HEK293 (cell line): ENCODE measurements around the gene WSB2.
"Not testable (repeated sequence)": the region's sequence is repeated elsewhere in the genome, so short reads cannot be mapped to it uniquely, and the experiment has no call there.

Source experiments
- CTCF ChIA-PET: fragments of 350-600 bp; formaldehyde crosslinking; extraction: SDS; loops from one replicate; lab custom pipeline; 2021; ENCODE audit warnings: antibody characterized with exemption; lab: Yijun Ruan, JAX
- POLR2A ChIA-PET: fragments of 300-600 bp; formaldehyde crosslinking; extraction: SDS; loops from one replicate; lab custom pipeline; 2020; ENCODE audit warnings: antibody characterized with exemption, inconsistent platforms; lab: Yijun Ruan, JAX
- H3K27ac ChIP-seq: fragments of 200-500 bp; sonication (Bioruptor generic); 2 replicates; pipeline ENCODE4 v1.5.1; 2014; ENCODE audit warnings: low read depth, low read length, control low read depth, inconsistent platforms; ENCODE audit errors: extremely low read depth
- H3K36me3 ChIP-seq, 2 experiments: fragments of 200-500 bp in 1 of 2; sonication (Bioruptor generic) in 1 of 2; 1 replicate in 1 of 2; 2 replicates in 1 of 2; pipeline ENCODE4 v1.5.1; 2014 to 2017; ENCODE audit warnings: inconsistent platforms in 2 of 2, low read length in 2 of 2; ENCODE audit not compliant: control insufficient read depth in 2 of 2, insufficient read depth in 1 of 2
- H3K4me1 ChIP-seq: fragments of 200-500 bp; sonication (Bioruptor generic); 2 replicates; pipeline ENCODE4 v1.5.1; 2014; ENCODE audit warnings: mild to moderate bottlenecking, low read length, inconsistent platforms; ENCODE audit not compliant: control insufficient read depth, insufficient read depth
- H3K4me3 ChIP-seq: 2 replicates; pipeline ENCODE4 v1.5.1; 2011; ENCODE audit warnings: low read depth, mild to moderate bottlenecking, control low read depth, low read length, moderate library complexity
- H3K9me3 ChIP-seq: fragments of 200-500 bp; sonication (Bioruptor generic); 2 replicates; pipeline ENCODE4 v1.5.1; 2014; ENCODE audit warnings: low read depth, low read length, inconsistent platforms; ENCODE audit not compliant: control insufficient read depth, insufficient read depth
- ELK4 ChIP-seq: IDR thresholded peaks from 2 replicates; pipeline ENCODE4 v1.6.1; 2011; ENCODE audit warnings: mild to moderate bottlenecking, low read depth, low read length, borderline replicate concordance
- HIC1 ChIP-seq: fragments of 450-650 bp; formaldehyde crosslinking; IDR thresholded peaks from 2 replicates; pipeline ENCODE4 v1.5.1; 2016; ENCODE audit warnings: missing biosample characterization, missing genetic modification characterization
- HOXA7 ChIP-seq: sonication (generic); formaldehyde crosslinking; IDR thresholded peaks from 2 replicates; pipeline ENCODE4 v1.8.1; 2022; ENCODE audit warnings: missing genetic modification reagents, borderline replicate concordance
- HOXD13 ChIP-seq: sonication (generic); formaldehyde crosslinking; IDR thresholded peaks from 2 replicates; pipeline ENCODE4 v1.8.0; 2022; ENCODE audit warnings: missing genetic modification reagents, borderline replicate concordance
- MEIS1 ChIP-seq: sonication (generic); formaldehyde crosslinking; IDR thresholded peaks from 2 replicates; pipeline ENCODE4 v1.8.1; 2022; ENCODE audit warnings: missing genetic modification reagents, mild to moderate bottlenecking, borderline replicate concordance
- PATZ1 ChIP-seq: fragments of 450-650 bp; formaldehyde crosslinking; IDR thresholded peaks from 2 replicates; pipeline ENCODE4 v1.5.1; 2016; ENCODE audit warnings: missing biosample characterization, missing genetic modification characterization
- PBX3 ChIP-seq: sonication (generic); formaldehyde crosslinking; IDR thresholded peaks from 2 replicates; pipeline ENCODE4 v1.8.1; 2022; ENCODE audit warnings: mild to moderate bottlenecking, moderate library complexity, missing genetic modification reagents
- SCRT1 ChIP-seq: fragments of 450-650 bp; formaldehyde crosslinking; IDR thresholded peaks from 2 replicates; pipeline ENCODE4 v1.5.1; 2016; ENCODE audit warnings: missing biosample characterization, missing genetic modification characterization, borderline replicate concordance
- SP2 ChIP-seq: fragments of 450-650 bp; formaldehyde crosslinking; IDR thresholded peaks from 2 replicates; pipeline ENCODE4 v1.5.1; 2016; ENCODE audit warnings: missing biosample characterization, missing genetic modification characterization
- YY2 ChIP-seq: fragments of 450-650 bp; formaldehyde crosslinking; IDR thresholded peaks from 2 replicates; pipeline ENCODE4 v1.5.1; 2016; ENCODE audit warnings: missing biosample characterization, missing genetic modification characterization
- ZNF155 ChIP-seq: fragments of 450-650 bp; formaldehyde crosslinking; IDR thresholded peaks from 2 replicates; pipeline ENCODE4 v1.5.1; 2016; ENCODE audit warnings: missing biosample characterization, missing genetic modification characterization
- ZNF2 ChIP-seq: fragments of 450-650 bp; formaldehyde crosslinking; IDR thresholded peaks from 2 replicates; pipeline ENCODE4 v1.5.1; 2016; ENCODE audit warnings: missing biosample characterization, missing genetic modification characterization
- ZNF292 ChIP-seq: fragments of 450-650 bp; formaldehyde crosslinking; IDR thresholded peaks from 2 replicates; pipeline ENCODE4 v1.5.1; 2016; ENCODE audit warnings: low read depth, missing biosample characterization, missing genetic modification characterization, borderline replicate concordance
- ZNF48 ChIP-seq: fragments of 450-650 bp; formaldehyde crosslinking; IDR thresholded peaks from 2 replicates; pipeline ENCODE4 v1.5.1; 2016; ENCODE audit warnings: missing biosample characterization, missing genetic modification characterization
- ZNF623 ChIP-seq: fragments of 450-650 bp; formaldehyde crosslinking; IDR thresholded peaks from 2 replicates; pipeline ENCODE4 v1.5.1; 2016; ENCODE audit warnings: missing biosample characterization, missing genetic modification characterization
- ZNF792 ChIP-seq: fragments of 450-650 bp; formaldehyde crosslinking; IDR thresholded peaks from 2 replicates; pipeline ENCODE4 v1.5.1; 2016; ENCODE audit warnings: missing biosample characterization, missing genetic modification characterization
- ZXDB ChIP-seq: fragments of 450-650 bp; formaldehyde crosslinking; IDR thresholded peaks from 2 replicates; pipeline ENCODE4 v1.5.1; 2016; ENCODE audit warnings: missing biosample characterization, missing genetic modification characterization
- TF ChIP-seq, protein P1 (sequence below): fragments of 450-650 bp; formaldehyde crosslinking; IDR thresholded peaks from 2 replicates; pipeline ENCODE4 v1.5.1; 2016; ENCODE audit warnings: missing biosample characterization, missing genetic modification characterization

The WSB2 gene

DNA sequence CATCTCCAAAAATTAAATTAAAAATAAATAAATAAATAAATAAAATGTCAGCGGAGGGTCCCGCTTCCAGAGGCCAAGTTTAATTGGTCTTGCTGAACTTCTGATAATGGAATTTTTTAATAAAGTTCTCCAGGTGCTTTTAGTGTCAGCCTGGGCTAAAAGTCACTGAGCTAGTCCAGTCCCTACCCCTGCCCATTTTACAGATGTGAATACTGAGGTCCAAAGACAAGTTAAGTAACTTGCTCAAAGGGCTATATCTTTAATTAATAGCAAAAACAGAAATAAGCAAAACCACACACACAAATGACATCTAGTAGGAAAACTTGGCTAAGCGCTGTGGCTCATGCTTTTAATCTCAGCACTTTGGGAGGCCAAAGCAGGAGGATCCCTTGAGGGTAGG is 50.1 kb downstream of the WSB2 start (continued):
- TF ChIP-seq HOXD13 = no peak
- TF ChIP-seq YY2 (tag by site-specific recombination) = no peak
- no peak for TF ChIP-seq PBX3 (CRISPR knock-in tag)
- TF ChIP-seq ZNF792 (tag by site-specific recombination) = no peak
- no peak for TF ChIP-seq HOXA7 (CRISPR knock-in tag)
- no peak for TF ChIP-seq SP2 (tag by site-specific recombination)
- TF ChIP-seq MEIS1 (CRISPR knock-in tag) = no peak

DNA sequence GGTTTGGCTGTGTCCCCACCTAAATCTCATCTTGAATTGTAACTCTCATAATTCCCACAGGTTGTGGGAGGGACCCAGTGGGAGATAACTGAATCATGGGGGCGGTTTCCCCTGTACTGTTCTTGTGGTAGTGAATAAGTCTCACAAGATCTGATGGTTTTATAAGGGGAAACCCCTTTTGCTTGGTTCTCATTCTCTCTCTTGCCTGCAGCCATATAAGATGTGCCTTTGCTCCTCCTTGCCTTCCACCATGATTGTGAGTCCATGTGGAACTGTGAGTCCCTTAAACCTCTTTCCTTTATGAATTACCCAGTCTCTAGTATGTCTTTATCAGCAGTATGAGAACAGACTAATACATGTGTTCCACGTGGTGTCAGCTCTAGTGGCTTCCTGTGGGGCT is 61.2 kb downstream of the WSB2 start:
- H3K9me3 ChIP-seq, POLR2A ChIA-PET, H3K4me1 ChIP-seq, H3K4me3 ChIP-seq, H3K27ac ChIP-seq, CTCF ChIA-PET, H3K36me3 ChIP-seq: not testable (repeated sequence)

- H3K27ac ChIP-seq = no peak overlapping the region
- no peaks in the 10 kb centered on the region for H3K9me3 ChIP-seq
- no peak overlapping the region for H3K4me3 ChIP-seq
- no peaks in the 10 kb centered on the region for H3K36me3 ChIP-seq
- no peaks in the 10 kb centered on the region for H3K4me1 ChIP-seq
- CTCF ChIA-PET = interaction anchor here (0.7 kb wide), 1 partner anchor 1757 kb away, joined by 3 read pairs; no protein-coding TSS in a partner anchor
- TF ChIP-seq, protein P1, sequence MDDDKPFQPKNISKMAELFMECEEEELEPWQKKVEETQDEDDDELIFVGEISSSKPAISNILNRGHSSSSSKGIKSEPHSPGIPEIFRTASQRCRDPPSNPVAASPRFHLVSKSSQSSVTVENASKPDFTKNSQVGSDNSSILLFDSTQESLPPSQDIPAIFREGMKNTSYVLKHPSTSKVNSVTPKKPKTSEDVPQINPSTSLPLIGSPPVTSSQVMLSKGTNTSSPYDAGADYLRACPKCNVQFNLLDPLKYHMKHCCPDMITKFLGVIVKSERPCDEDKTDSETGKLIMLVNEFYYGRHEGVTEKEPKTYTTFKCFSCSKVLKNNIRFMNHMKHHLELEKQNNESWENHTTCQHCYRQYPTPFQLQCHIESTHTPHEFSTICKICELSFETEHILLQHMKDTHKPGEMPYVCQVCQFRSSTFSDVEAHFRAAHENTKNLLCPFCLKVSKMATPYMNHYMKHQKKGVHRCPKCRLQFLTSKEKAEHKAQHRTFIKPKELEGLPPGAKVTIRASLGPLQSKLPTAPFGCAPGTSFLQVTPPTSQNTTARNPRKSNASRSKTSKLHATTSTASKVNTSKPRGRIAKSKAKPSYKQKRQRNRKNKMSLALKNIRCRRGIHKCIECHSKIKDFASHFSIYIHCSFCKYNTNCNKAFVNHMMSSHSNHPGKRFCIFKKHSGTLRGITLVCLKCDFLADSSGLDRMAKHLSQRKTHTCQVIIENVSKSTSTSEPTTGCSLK (tag by site-specific recombination) = no peak
- TF ChIP-seq SCRT1 (tag by site-specific recombination) (no peak), ELK4 (no peak), ZXDB (tag by site-specific recombination) (no peak), ZNF155 (tag by site-specific recombination) (no peak), ZNF2 (no peak), ZNF292 (tag by site-specific recombination) (no peak), ZNF623 (tag by site-specific recombination) (no peak), ZNF48 (tag by site-specific recombination) (no peak), PATZ1 (no peak), HIC1 (tag by site-specific recombination) (no peak)
- POLR2A ChIA-PET = no interaction called here
Observed at GRCh38 chr12:117998719-117999118, 62.3 kb downstream of the WSB2 start.
